Measurements from ENCODE around the gene LAMA4.

LAMA4 gene

GRCh38 chr6:112274774-112275173, 20.4 kb upstream of the LAMA4 start:
- DNase-seq (ENCODE audit: low spot score): no peak
- FAIRE-seq: no peak

- no peak for FAIRE-seq
- DNase-seq (ENCODE audit: low spot score): no peak
These were observed 18.4 kb upstream of the LAMA4 start for GRCh38 chr6:112272799-112273198.

- no peak for FAIRE-seq
- DNase-seq (ENCODE audit: low spot score): no peak
These were observed 16.4 kb upstream of the LAMA4 start for GRCh38 chr6:112270756-112271155.

- DNase-seq (ENCODE audit: low spot score): no peak
These were observed 15.7 kb upstream of the LAMA4 start for GRCh38 chr6:112269979-112270566.

GRCh38 chr6:112269114-112269513, 14.7 kb upstream of the LAMA4 start:
- no peak for FAIRE-seq
- DNase-seq (ENCODE audit: low spot score): no peak

More at GRCh38 chr6:112269979-112270566, 15.7 kb upstream of the LAMA4 start:
- no peak for FAIRE-seq

GRCh38 chr6:112268654-112269053, 14.3 kb upstream of the LAMA4 start:
- no peak for FAIRE-seq
- DNase-seq (ENCODE audit: low spot score): no peak

GRCh38 chr6:112268019-112268418, 13.7 kb upstream of the LAMA4 start:
- no peak for FAIRE-seq
- no peak for DNase-seq (ENCODE audit: low spot score)

- FAIRE-seq (no peak), DNase-seq (ENCODE audit: low spot score) (no peak)
These were observed 12.0 kb upstream of the LAMA4 start for GRCh38 chr6:112266331-112266730.

- no peak for FAIRE-seq
- no peak for DNase-seq (ENCODE audit: low spot score)
These were observed 4.9 kb upstream of the LAMA4 start for GRCh38 chr6:112259337-112259675.

- FAIRE-seq (no peak), DNase-seq (ENCODE audit: low spot score) (no peak)
These were observed 4.4 kb upstream of the LAMA4 start for GRCh38 chr6:112258642-112259336.

GRCh38 chr6:112257178-112257855, 3.0 kb upstream of the LAMA4 start:
- FAIRE-seq (no peak), DNase-seq (ENCODE audit: low spot score) (no peak)

- no peak for DNase-seq (ENCODE audit: low spot score)
- no peak for FAIRE-seq
These were observed 554 bp upstream of the LAMA4 start for GRCh38 chr6:112254921-112255320.

- FAIRE-seq (no peak), DNase-seq (ENCODE audit: low spot score) (no peak)
These were observed 898 bp downstream of the LAMA4 start for GRCh38 chr6:112253498-112253840.

- no peak for DNase-seq (ENCODE audit: low spot score)
These were observed 1.5 kb downstream of the LAMA4 start for GRCh38 chr6:112252571-112253497.

GRCh38 chr6:112251171-112251875, 3.0 kb downstream of the LAMA4 start:
- DNase-seq (ENCODE audit: low spot score) (no peak), FAIRE-seq (no peak)

More at GRCh38 chr6:112252571-112253497, 1.5 kb downstream of the LAMA4 start:
- no peak for FAIRE-seq

- DNase-seq (ENCODE audit: low spot score) (no peak), FAIRE-seq (no peak)
These were observed 4.9 kb downstream of the LAMA4 start for GRCh38 chr6:112249489-112249888.

GRCh38 chr6:112247275-112247674, 7.1 kb downstream of the LAMA4 start:
- no peak for FAIRE-seq

GRCh38 chr6:112245511-112246203, 8.7 kb downstream of the LAMA4 start:
- DNase-seq (ENCODE audit: low spot score) (no peak), FAIRE-seq (no peak)

More at GRCh38 chr6:112247275-112247674, 7.1 kb downstream of the LAMA4 start:
- no peak for DNase-seq (ENCODE audit: low spot score)

GRCh38 chr6:112243861-112244827, 10.2 kb downstream of the LAMA4 start:
- no peak for DNase-seq (ENCODE audit: low spot score)
- no peak for FAIRE-seq

Data from RCC 7860 (cell line).